ENCODE data around the gene TRIP6. TPM values are rescaled to one million over a fixed set of nuclear protein-coding genes. Genes with fewer than 3 reads are reported as not detected.
A peak's percentile ranks its signal among the peaks of the same experiment; 100 is the strongest.

The TRIP6 gene
- total and polyA plus RNA-seq, 2 donors (not counting 3 experiments of a cell fraction or from before 2014, with no cell fraction given) = 90.3 TPM

GRCh38 chr7:100865372-100865911 lies 1.7 kb upstream of the TRIP6 start:
- Histone ChIP-seq H3K9me1 (replicated peaks; ENCODE audit: control insufficient read depth, extremely low read depth, insufficient read depth, low read length) (no peaks in the 10 kb centered on the region), H3K4me3 (replicated peaks in 1 of 3; ENCODE audit: insufficient read depth in 1 of 3, low read depth in 1 of 3, low read length in 3 of 3) (no peak overlapping the region), H3K27me3 (ENCODE audit: control insufficient read depth in 2 of 2, insufficient read depth in 2 of 2, low read length in 2 of 2) (no peaks in the 10 kb centered on the region), H3K4me1 (ENCODE audit: control insufficient read depth, extremely low read depth, insufficient read depth, low read length) (peaks cover 36% of the 10 kb centered on the region), H3K79me2 (ENCODE audit: control insufficient read depth, insufficient read depth, low read length) (peaks cover 23% of the 10 kb centered on the region), H4K20me1 (replicated peaks; ENCODE audit: control insufficient read depth, extremely low read depth, insufficient read depth, low read length) (no peaks in the 10 kb centered on the region), H3K36me3 (ENCODE audit: control insufficient read depth in 2 of 2, extremely low read depth in 1 of 2, insufficient read depth in 2 of 2, low read length in 2 of 2) (peaks cover 7 to 8% of the 10 kb centered on the region in 2 experiments), H3K9me3 (replicated peaks; ENCODE audit: control insufficient read depth, insufficient read depth, low read length) (no peaks in the 10 kb centered on the region), H3K27ac (ENCODE audit: insufficient read depth, low read depth, low read length) (peak overlapping the region; percentile 59), H3K4me2 (ENCODE audit: insufficient read depth, low read length) (no peak overlapping the region), H2AFZ (ENCODE audit: low read depth, low read length) (no peak overlapping the region), H3K9ac (replicated peaks; ENCODE audit: extremely low read depth, insufficient read depth, low read length) (no peak overlapping the region)
- ChIA-PET CTCF (interaction anchor here (0.6 to 1.5 kb wide), 2 partner anchors 24 to 160 kb away, joined by 3 to 4 read pairs; partner anchors contain the start of gene UFSP1), POLR2A (no interaction called here)
- no peak for FAIRE-seq
- intact Hi-C loops (cut with micrococcal nuclease) = loop anchor here (5.0 to 10.0 kb wide), 2 partner anchors 63 to 281 kb away; partner anchors contain the start of genes FBXO24 and LRCH4
- BruUV-seq (replicated peaks) = no TSS peak
- peak; percentile 64 for DNase-seq (ENCODE audit: low read depth, low spot score)
- TF ChIP-seq MYC (IDR thresholded peaks at IDR 0.05; ENCODE audit: low read depth, low read length) (no peak), CTCF (IDR thresholded peaks at IDR 0.05; ENCODE audit: extremely low read depth in 1 of 2, insufficient read depth in 1 of 2, low read depth in 1 of 2, low read length in 2 of 2) (peak in 1 of 2 donors; percentile 24), GATA2 (IDR thresholded peaks at IDR 0.05; ENCODE audit: insufficient read depth, insufficient read length, low read depth, low read length) (peak; percentile 54), FOS (IDR thresholded peaks at IDR 0.05; ENCODE audit: borderline replicate concordance, insufficient read depth, low read length) (no peak), POLR2AphosphoS5 (IDR thresholded peaks at IDR 0.05; ENCODE audit: insufficient read depth, low read depth, low read length) (no peak), JUN (IDR thresholded peaks at IDR 0.05; ENCODE audit: borderline replicate concordance, insufficient read depth, insufficient read length, low read depth) (no peak), MAX (IDR thresholded peaks at IDR 0.05; ENCODE audit: insufficient read depth, insufficient read length) (no peak), POLR2A (IDR thresholded peaks at IDR 0.05; ENCODE audit: low read depth, low read length) (no peak), EZH2 (IDR thresholded peaks at IDR 0.05; ENCODE audit: borderline replicate concordance, low read depth, low read length, severe bottlenecking) (no peak)
- dilution Hi-C loops (cut with MboI; ENCODE audit: extremely low pct_ligation_motif_present, low sequenced_read_pairs) = no loop called here
